H1 (cell line): ENCODE results near the gene SBF2. TPM values are rescaled to one million over a fixed set of nuclear protein-coding genes. Genes with fewer than 3 reads are reported as not detected.

Experiments
- CBX8 ChIP-seq: fragments of 300-800, 300-1000 bp; sonication (generic); IDR thresholded peaks from 2 replicates; pipeline ENCODE4 v1.7.1; 2016; ENCODE audit warnings: low read depth, low read length, borderline replicate concordance
- SIX5 ChIP-seq: IDR thresholded peaks from 2 replicates; pipeline ENCODE4 v1.6.1; 2011; ENCODE audit warnings: mild to moderate bottlenecking, low read depth, low read length
- polyA plus RNA-seq, 7 experiments: library from polyadenylated mRNA; depleted of rRNA in 3 of 7; stranded (reverse) in 5 of 7; unstranded in 2 of 7; fragments of >200 nt in 5 of 7; fragments of 200-250 nt in 2 of 7; gene quantifications; 1 replicate in 5 of 7; 2 replicates in 1 of 7; 4 replicates in 1 of 7; pipeline versions ENCODE4 v1.2.1 to v1.2.3, GENCODE V29; 2011 to 2013; ENCODE audit warnings: missing spikeins in 2 of 7, mixed read lengths in 2 of 7
- total RNA-seq: library from RNA; stranded (reverse); fragmentation: NEBNext Ultra II Directional; extraction: Animal tissue kit (Norgen Biotek cat#: 25700); gene quantifications from 2 replicates; pipeline ENCODE4 v1.2.1, GENCODE V29; 2021

SBF2 gene
- total and polyA plus RNA-seq, 2 of the 8 experiments (the other 6 are each of a cell fraction or from before 2014, with no cell fraction given), result 36.7 to 50.5 TPM

DNA sequence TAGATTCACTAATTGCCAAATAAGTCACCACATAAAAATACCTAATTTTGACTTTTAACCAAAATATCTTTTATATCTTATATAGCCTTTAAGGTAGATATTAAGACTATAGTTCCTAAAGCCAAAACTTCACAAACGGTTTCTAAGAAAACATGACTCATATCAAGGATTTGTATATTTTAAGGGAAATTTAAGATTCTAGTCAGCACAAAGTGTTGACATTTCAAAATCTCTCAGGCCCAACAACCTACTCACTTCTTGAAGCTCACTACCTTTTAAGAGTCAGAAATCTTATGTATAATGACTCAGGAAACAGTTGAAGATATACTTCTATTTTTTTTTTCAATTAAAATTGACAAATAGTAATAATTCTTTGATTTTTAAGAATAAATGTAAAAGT, 221.9 kb downstream of the SBF2 start (continued):
- no peak for TF ChIP-seq CBX8
- TF ChIP-seq SIX5, result no peak
